ENCODE results near the gene INPP4A. TPM values are rescaled to one million over a fixed set of nuclear protein-coding genes. Genes with fewer than 3 reads are reported as not detected.

INPP4A gene
- total and polyA plus RNA-seq, 2 experiments from 2014 or later = 7.9 to 13.1 TPM

DNA sequence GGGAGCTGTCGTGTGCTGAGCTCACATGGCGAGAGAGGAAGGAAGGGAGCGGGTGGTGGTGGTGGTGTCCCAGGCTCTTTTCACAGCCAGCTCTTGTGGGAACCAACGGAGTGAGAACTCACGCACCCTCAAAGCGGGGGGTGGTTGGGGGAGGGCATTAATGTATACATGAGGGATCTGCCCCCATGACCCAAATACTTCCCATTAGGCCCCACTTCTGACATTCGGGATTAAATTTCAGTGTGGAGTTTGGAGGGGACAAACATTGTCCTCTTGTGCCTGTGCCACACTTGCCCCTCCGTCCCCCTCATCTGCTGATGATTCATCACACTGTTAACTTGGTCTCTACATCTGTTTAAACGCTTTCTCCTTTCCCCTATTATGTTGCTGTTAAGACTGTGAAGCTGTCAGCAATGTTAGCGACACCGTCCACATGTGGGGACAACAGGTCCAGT, 22.5 kb downstream of the INPP4A start:
- Histone ChIP-seq H3K79me2 (peaks cover 53% of the 10 kb centered on the region), H3K9me3 (ENCODE audit: low read depth) (no peaks in the 10 kb centered on the region), H2AFZ (no peak overlapping the region), H3K27ac (no peak overlapping the region), H3K36me3 (replicated peaks; ENCODE audit: insufficient read depth, low read depth) (no peaks in the 10 kb centered on the region), H3K4me3 (no peak overlapping the region), H3K4me2 (no peak overlapping the region), H4K20me1 (ENCODE audit: insufficient read depth, poor library complexity, severe bottlenecking) (no peaks in the 10 kb centered on the region), H3K9me2 (replicated peaks; ENCODE audit: insufficient read depth) (no peaks in the 10 kb centered on the region), H3K27me3 (no peaks in the 10 kb centered on the region), H3K4me1 (ENCODE audit: insufficient read depth) (peaks cover 4% of the 10 kb centered on the region)
- WGBS (ENCODE audit: low lambda C conversion rate, missing lambda C conversion rate) = 92% methylated on average over 11 of the region's 11 CpGs
- TF ChIP-seq, protein P1, sequence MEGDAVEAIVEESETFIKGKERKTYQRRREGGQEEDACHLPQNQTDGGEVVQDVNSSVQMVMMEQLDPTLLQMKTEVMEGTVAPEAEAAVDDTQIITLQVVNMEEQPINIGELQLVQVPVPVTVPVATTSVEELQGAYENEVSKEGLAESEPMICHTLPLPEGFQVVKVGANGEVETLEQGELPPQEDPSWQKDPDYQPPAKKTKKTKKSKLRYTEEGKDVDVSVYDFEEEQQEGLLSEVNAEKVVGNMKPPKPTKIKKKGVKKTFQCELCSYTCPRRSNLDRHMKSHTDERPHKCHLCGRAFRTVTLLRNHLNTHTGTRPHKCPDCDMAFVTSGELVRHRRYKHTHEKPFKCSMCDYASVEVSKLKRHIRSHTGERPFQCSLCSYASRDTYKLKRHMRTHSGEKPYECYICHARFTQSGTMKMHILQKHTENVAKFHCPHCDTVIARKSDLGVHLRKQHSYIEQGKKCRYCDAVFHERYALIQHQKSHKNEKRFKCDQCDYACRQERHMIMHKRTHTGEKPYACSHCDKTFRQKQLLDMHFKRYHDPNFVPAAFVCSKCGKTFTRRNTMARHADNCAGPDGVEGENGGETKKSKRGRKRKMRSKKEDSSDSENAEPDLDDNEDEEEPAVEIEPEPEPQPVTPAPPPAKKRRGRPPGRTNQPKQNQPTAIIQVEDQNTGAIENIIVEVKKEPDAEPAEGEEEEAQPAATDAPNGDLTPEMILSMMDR (IDR thresholded peaks at IDR 0.05; ENCODE audit: poor library complexity) = no peak
- TF ChIP-seq EZH2 (IDR thresholded peaks at IDR 0.05; ENCODE audit: borderline replicate concordance) = no peak
- no peak for TF ChIP-seq EZH2phosphoT487 (IDR thresholded peaks at IDR 0.05; ENCODE audit: low read depth, severe bottlenecking, unreplicated experiment)
- DNase-seq (ENCODE audit: low spot score) = no peak

DNA sequence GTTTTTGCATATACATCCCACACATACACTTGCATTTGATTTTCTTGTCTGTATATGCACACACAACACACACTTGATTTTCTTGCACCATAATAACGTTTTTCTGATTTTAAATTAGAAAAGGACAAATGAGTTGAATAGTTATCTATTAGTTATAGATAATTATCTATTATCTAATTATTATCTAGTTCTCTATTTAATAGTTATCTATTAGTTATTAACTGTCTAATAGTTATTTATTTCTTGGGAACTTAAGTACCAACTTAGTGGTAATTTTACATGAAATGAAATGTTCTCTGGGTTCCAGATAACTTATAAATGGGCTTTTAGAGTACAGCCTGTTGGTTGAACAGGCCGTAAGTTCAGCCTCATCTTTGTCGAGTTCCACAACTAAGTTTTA, 23.0 kb downstream of the INPP4A start:
- Histone ChIP-seq H3K36me3 (replicated peaks; ENCODE audit: insufficient read depth, low read depth) (no peaks in the 10 kb centered on the region), H4K20me1 (ENCODE audit: insufficient read depth, poor library complexity, severe bottlenecking) (no peaks in the 10 kb centered on the region), H3K4me1 (ENCODE audit: insufficient read depth) (peaks cover 4% of the 10 kb centered on the region), H3K9me3 (ENCODE audit: low read depth) (no peaks in the 10 kb centered on the region), H3K27ac (no peak overlapping the region), H2AFZ (no peak overlapping the region), H3K27me3 (no peaks in the 10 kb centered on the region), H3K79me2 (peaks cover 53% of the 10 kb centered on the region), H3K9me2 (replicated peaks; ENCODE audit: insufficient read depth) (no peaks in the 10 kb centered on the region), H3K4me2 (no peak overlapping the region), H3K4me3 (no peak overlapping the region)
- TF ChIP-seq EZH2phosphoT487 (IDR thresholded peaks at IDR 0.05; ENCODE audit: low read depth, severe bottlenecking, unreplicated experiment) (no peak), EZH2 (IDR thresholded peaks at IDR 0.05; ENCODE audit: borderline replicate concordance) (no peak)
- TF ChIP-seq, protein P1 (IDR thresholded peaks at IDR 0.05; ENCODE audit: poor library complexity) = no peak
- WGBS (ENCODE audit: low lambda C conversion rate, missing lambda C conversion rate) = 94% methylated on average over 3 of the region's 3 CpGs
- no peak for DNase-seq (ENCODE audit: low spot score)

DNA sequence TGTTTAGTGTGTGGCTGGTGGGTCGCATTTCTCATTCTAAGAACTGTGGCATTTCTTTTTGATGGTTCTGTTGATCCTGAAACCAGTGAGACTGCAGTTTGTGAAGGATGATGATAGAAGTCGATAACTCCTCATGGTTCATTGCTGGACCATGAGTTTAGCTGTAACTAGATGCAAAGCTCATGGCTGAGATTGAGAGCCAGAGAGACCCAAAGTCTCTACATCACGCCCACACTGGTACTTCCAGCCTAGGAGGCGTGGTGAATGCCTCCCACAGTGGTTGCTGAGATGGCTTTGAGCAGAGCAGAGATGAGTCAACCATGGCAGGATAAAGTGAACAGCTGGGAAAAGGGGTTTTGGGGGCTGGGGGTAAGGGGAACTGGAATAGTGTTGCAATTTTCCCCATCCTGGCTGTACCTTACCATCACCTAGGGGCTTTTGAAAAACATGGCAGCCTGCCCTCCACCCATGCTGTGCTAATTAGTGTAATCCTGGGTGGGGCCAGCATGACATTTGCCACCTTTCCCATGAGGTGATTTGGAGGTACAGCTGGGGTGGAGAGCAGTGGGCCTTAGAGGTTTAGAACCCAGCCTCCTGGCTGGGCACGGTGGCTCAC, 24.1 kb downstream of the INPP4A start:
- 94% methylated on average over 5 of the region's 5 CpGs for WGBS (ENCODE audit: low lambda C conversion rate, missing lambda C conversion rate)
- no peak overlapping the region for H3K27ac ChIP-seq
- H4K20me1 ChIP-seq (ENCODE audit: insufficient read depth, poor library complexity, severe bottlenecking) = no peaks in the 10 kb centered on the region

More for the DNA sequence above, 24.1 kb downstream of the INPP4A start:
- no peaks in the 10 kb centered on the region for H3K9me2 ChIP-seq (replicated peaks; ENCODE audit: insufficient read depth)
- no peak for TF ChIP-seq EZH2phosphoT487 (IDR thresholded peaks at IDR 0.05; ENCODE audit: low read depth, severe bottlenecking, unreplicated experiment)
- TF ChIP-seq, protein P1 (IDR thresholded peaks at IDR 0.05; ENCODE audit: poor library complexity) = no peak
- TF ChIP-seq EZH2 (IDR thresholded peaks at IDR 0.05; ENCODE audit: borderline replicate concordance) = no peak
- H2AFZ ChIP-seq = no peak overlapping the region
- no peak overlapping the region for H3K4me3 ChIP-seq
- H3K4me1 ChIP-seq (ENCODE audit: insufficient read depth) = peaks cover 4% of the 10 kb centered on the region
- H3K79me2 ChIP-seq = peaks cover 49% of the 10 kb centered on the region
- H3K27me3 ChIP-seq = no peaks in the 10 kb centered on the region
- no peaks in the 10 kb centered on the region for H3K9me3 ChIP-seq (ENCODE audit: low read depth)
- no peak for DNase-seq (ENCODE audit: low spot score)
- H3K4me2 ChIP-seq = no peak overlapping the region
- no peaks in the 10 kb centered on the region for H3K36me3 ChIP-seq (replicated peaks; ENCODE audit: insufficient read depth, low read depth)

All from hepatocyte (in vitro differentiated cells).